ENCODE results near the gene DNAJB6. TPM values are rescaled to one million over a fixed set of nuclear protein-coding genes. Genes with fewer than 3 reads are reported as not detected.

DNAJB6 gene
- total and polyA plus RNA-seq, 2 experiments from 2014 or later, result 92.2 to 110 TPM

DNA sequence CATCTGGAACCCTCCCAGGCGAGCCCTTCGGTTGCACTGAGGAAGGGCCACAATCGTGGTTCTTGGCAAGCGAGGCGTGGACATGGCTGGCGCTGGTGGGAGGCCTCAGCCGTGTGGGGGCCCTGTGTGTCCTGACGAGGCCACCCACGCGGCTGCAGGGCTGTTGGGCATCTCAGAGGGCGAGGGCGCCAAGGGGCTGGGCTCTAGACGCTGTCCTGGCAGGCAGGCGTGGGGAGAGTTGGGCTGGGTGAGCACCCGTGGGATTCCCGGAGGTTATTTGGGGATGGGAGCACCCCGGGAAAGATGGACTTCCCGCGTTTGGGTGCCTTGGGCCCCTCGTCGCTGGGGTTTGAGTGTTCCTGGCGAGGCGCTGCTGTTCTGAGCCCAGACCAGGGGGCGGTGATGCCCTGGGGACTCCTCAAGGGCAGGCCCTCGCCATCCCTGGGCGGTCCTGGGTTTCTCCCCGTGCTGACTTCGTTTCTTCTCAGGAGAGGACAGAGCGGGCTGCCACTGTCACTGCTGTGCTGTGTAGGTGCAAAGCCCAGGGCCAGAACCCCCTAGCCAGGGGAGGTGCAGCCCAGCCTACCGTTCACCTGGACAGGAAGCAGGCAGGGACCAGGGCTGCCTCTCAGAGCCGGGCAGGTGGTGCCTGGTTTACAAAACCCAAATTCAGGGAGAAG is 87.2 kb downstream of the DNAJB6 start:
- Histone ChIP-seq H3K27me3 (no peaks in the 10 kb centered on the region), H3K27ac (no peak overlapping the region), H3K4me1 (ENCODE audit: insufficient read depth) (no peaks in the 10 kb centered on the region), H3K9me2 (replicated peaks; ENCODE audit: insufficient read depth) (no peaks in the 10 kb centered on the region), H4K20me1 (ENCODE audit: insufficient read depth, poor library complexity, severe bottlenecking) (no peaks in the 10 kb centered on the region), H3K79me2 (no peaks in the 10 kb centered on the region), H3K36me3 (replicated peaks; ENCODE audit: insufficient read depth, low read depth) (no peaks in the 10 kb centered on the region), H2AFZ (no peak overlapping the region), H3K9me3 (ENCODE audit: low read depth) (no peaks in the 10 kb centered on the region), H3K4me3 (no peak overlapping the region), H3K4me2 (no peak overlapping the region)
- no peak for DNase-seq (ENCODE audit: low spot score)
- 90% methylated on average over 31 of the region's 31 CpGs for WGBS (ENCODE audit: low lambda C conversion rate, missing lambda C conversion rate)
- TF ChIP-seq EZH2phosphoT487 (IDR thresholded peaks at IDR 0.05; ENCODE audit: low read depth, severe bottlenecking, unreplicated experiment) (no peak), EZH2 (IDR thresholded peaks at IDR 0.05; ENCODE audit: borderline replicate concordance) (no peak)
- TF ChIP-seq, protein P1, sequence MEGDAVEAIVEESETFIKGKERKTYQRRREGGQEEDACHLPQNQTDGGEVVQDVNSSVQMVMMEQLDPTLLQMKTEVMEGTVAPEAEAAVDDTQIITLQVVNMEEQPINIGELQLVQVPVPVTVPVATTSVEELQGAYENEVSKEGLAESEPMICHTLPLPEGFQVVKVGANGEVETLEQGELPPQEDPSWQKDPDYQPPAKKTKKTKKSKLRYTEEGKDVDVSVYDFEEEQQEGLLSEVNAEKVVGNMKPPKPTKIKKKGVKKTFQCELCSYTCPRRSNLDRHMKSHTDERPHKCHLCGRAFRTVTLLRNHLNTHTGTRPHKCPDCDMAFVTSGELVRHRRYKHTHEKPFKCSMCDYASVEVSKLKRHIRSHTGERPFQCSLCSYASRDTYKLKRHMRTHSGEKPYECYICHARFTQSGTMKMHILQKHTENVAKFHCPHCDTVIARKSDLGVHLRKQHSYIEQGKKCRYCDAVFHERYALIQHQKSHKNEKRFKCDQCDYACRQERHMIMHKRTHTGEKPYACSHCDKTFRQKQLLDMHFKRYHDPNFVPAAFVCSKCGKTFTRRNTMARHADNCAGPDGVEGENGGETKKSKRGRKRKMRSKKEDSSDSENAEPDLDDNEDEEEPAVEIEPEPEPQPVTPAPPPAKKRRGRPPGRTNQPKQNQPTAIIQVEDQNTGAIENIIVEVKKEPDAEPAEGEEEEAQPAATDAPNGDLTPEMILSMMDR (IDR thresholded peaks at IDR 0.05; ENCODE audit: poor library complexity), result no peak

- Histone ChIP-seq H3K4me1 (ENCODE audit: insufficient read depth) (no peaks in the 10 kb centered on the region), H3K4me3 (no peak overlapping the region), H3K36me3 (replicated peaks; ENCODE audit: insufficient read depth, low read depth) (no peaks in the 10 kb centered on the region), H3K9me3 (ENCODE audit: low read depth) (no peaks in the 10 kb centered on the region), H3K79me2 (no peaks in the 10 kb centered on the region), H2AFZ (no peak overlapping the region), H4K20me1 (ENCODE audit: insufficient read depth, poor library complexity, severe bottlenecking) (no peaks in the 10 kb centered on the region), H3K9me2 (replicated peaks; ENCODE audit: insufficient read depth) (no peaks in the 10 kb centered on the region), H3K27me3 (no peaks in the 10 kb centered on the region), H3K4me2 (no peak overlapping the region), H3K27ac (no peak overlapping the region)
- WGBS (ENCODE audit: low lambda C conversion rate, missing lambda C conversion rate), result 87% methylated on average over 18 of the region's 18 CpGs
- no peak for TF ChIP-seq EZH2phosphoT487 (IDR thresholded peaks at IDR 0.05; ENCODE audit: low read depth, severe bottlenecking, unreplicated experiment)
- no peak for TF ChIP-seq EZH2 (IDR thresholded peaks at IDR 0.05; ENCODE audit: borderline replicate concordance)
- TF ChIP-seq, protein P1 (IDR thresholded peaks at IDR 0.05; ENCODE audit: poor library complexity), result no peak
- DNase-seq (ENCODE audit: low spot score), result no peak
These were observed 88.4 kb downstream of the DNAJB6 start for GRCh38 chr7:157425137-157425731.

DNA sequence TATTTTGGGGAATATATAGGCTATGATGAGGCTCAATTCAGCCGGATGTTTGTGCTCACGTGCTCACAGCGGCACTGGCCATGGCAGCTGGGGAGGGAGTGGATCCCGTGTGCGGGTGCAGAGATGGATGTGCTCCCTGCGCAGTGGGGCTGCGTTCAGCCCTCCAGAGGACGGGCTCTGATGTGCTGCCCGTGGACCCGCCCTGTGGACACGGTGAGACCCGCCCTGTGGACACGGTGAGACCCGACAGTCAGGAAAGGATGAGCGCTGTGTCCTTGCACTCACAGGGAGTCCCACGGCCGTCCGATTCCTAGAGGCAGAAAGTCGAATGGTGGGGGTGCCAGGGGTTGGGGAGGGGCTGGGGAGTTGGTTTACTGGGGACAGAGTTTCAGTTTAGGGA is 89.0 kb downstream of the DNAJB6 start:
- Histone ChIP-seq H3K27me3 (no peaks in the 10 kb centered on the region), H3K36me3 (replicated peaks; ENCODE audit: insufficient read depth, low read depth) (no peaks in the 10 kb centered on the region)
- TF ChIP-seq, protein P1 (IDR thresholded peaks at IDR 0.05; ENCODE audit: poor library complexity), result no peak
- no peak for TF ChIP-seq EZH2phosphoT487 (IDR thresholded peaks at IDR 0.05; ENCODE audit: low read depth, severe bottlenecking, unreplicated experiment)
- TF ChIP-seq EZH2 (IDR thresholded peaks at IDR 0.05; ENCODE audit: borderline replicate concordance), result no peak

More for the DNA sequence above, 89.0 kb downstream of the DNAJB6 start:
- no peaks in the 10 kb centered on the region for H3K4me1 ChIP-seq (ENCODE audit: insufficient read depth)
- no peak overlapping the region for H2AFZ ChIP-seq
- WGBS (ENCODE audit: low lambda C conversion rate, missing lambda C conversion rate), result 96% methylated on average over 17 of the region's 19 CpGs
- H3K27ac ChIP-seq, result no peak overlapping the region
- no peak for DNase-seq (ENCODE audit: low spot score)
- no peak overlapping the region for H3K4me3 ChIP-seq
- no peaks in the 10 kb centered on the region for H3K9me3 ChIP-seq (ENCODE audit: low read depth)
- no peaks in the 10 kb centered on the region for H3K79me2 ChIP-seq
- H4K20me1 ChIP-seq (ENCODE audit: insufficient read depth, poor library complexity, severe bottlenecking), result no peaks in the 10 kb centered on the region
- no peak overlapping the region for H3K4me2 ChIP-seq
- H3K9me2 ChIP-seq (replicated peaks; ENCODE audit: insufficient read depth), result no peaks in the 10 kb centered on the region

Data from hepatocyte (in vitro differentiated cells).